Right atrium auricular region (tissue), 2 donors: Measurements from ENCODE around the gene SVIL. TPM values are rescaled to one million over a fixed set of nuclear protein-coding genes. Genes with fewer than 3 reads are reported as not detected.

Experiments used
- DNase-seq: peaks from one replicate; pipeline ENCODE4 v3.0.0-alpha.2; 2019; ENCODE audit warnings: low spot score
- H3K27ac ChIP-seq, 2 donors: fragments of 200-600 bp; sonication (generic); 1 replicate in 1 of 2; 2 replicates in 1 of 2; pipeline ENCODE4 v1.5.1; 2016 to 2019
- H3K27me3 ChIP-seq, 2 donors: fragments of 200-600 bp; sonication (generic); one replicate each; pipeline versions ENCODE4 v1.5.1 to v1.6.0; 2017 to 2019
- H3K36me3 ChIP-seq: fragments of 200-600 bp; sonication (generic); one replicate; pipeline ENCODE4 v1.5.1; 2016
- H3K4me1 ChIP-seq, 2 donors: fragments of 200-600 bp; sonication (generic); one replicate each; pipeline versions ENCODE4 v1.5.1 to v1.6.0; 2017 to 2019
- H3K4me3 ChIP-seq, 2 donors: fragments of 200-600 bp; sonication (generic); 1 replicate in 1 of 2; 2 replicates in 1 of 2; pipeline ENCODE4 v1.5.1; 2017 to 2019; ENCODE audit warnings: mild to moderate bottlenecking in 1 of 2, moderate library complexity in 1 of 2
- H3K9me3 ChIP-seq, 2 donors: fragments of 200-600 bp; sonication (generic); one replicate each; pipeline ENCODE4 v1.5.1; 2019
- CTCF ChIP-seq, 2 donors: fragments of 200-600 bp; sonication (generic); IDR thresholded peaks; one replicate each; pipeline ENCODE4 v1.5.1; 2019; ENCODE audit warnings: antibody characterized with exemption in 2 of 2
- total RNA-seq, 2 donors: library from RNA; depleted of rRNA; stranded (reverse); fragments of >200 nt; gene quantifications; one replicate each; pipeline ENCODE4 v1.1.0, GENCODE V29; 2016

The SVIL gene
- total RNA-seq, 2 donors from 2014 or later = 260 to 340 TPM

- Histone ChIP-seq H3K27me3 (no peaks in the 10 kb centered on the region), H3K4me1 (peaks cover 0 to 44% of the 10 kb centered on the region in 2 donors), H3K4me3 (no peak overlapping the region), H3K9me3 (no peaks in the 10 kb centered on the region), H3K27ac (no peak overlapping the region), H3K36me3 (peaks cover 9% of the 10 kb centered on the region)
- no peak for TF ChIP-seq CTCF (IDR thresholded peaks at IDR 0.05)
- DNase-seq = no peak
These were observed 218.9 kb downstream of the SVIL start for GRCh38 chr10:29415876-29416275.

- no peak for DNase-seq
- peaks cover 0 to 46% of the 10 kb centered on the region in 2 donors for H3K4me1 ChIP-seq
- no peaks in the 10 kb centered on the region for H3K9me3 ChIP-seq
- TF ChIP-seq CTCF (IDR thresholded peaks at IDR 0.05) = no peak
- H3K4me3 ChIP-seq = no peak overlapping the region
- H3K36me3 ChIP-seq = peaks cover 5% of the 10 kb centered on the region
- no peak overlapping the region for H3K27ac ChIP-seq
- H3K27me3 ChIP-seq = no peaks in the 10 kb centered on the region
These were observed 220.3 kb downstream of the SVIL start for GRCh38 chr10:29414501-29414900.

GRCh38 chr10:29412485-29412884 lies 222.3 kb downstream of the SVIL start:
- no peak for DNase-seq
- Histone ChIP-seq H3K4me3 (no peak overlapping the region), H3K4me1 (peaks cover 0 to 41% of the 10 kb centered on the region in 2 donors), H3K27me3 (no peaks in the 10 kb centered on the region), H3K9me3 (no peaks in the 10 kb centered on the region), H3K27ac (peak overlapping the region in 1 of 2 donors; percentile 17), H3K36me3 (peaks cover 5% of the 10 kb centered on the region)
- TF ChIP-seq CTCF (IDR thresholded peaks at IDR 0.05) = no peak

GRCh38 chr10:29411666-29412315 lies 223.0 kb downstream of the SVIL start:
- Histone ChIP-seq H3K27ac (peak overlapping the region in 1 of 2 donors; percentile 17), H3K4me3 (no peak overlapping the region)
- DNase-seq = no peak

GRCh38 chr10:29409241-29410054 lies 225.3 kb downstream of the SVIL start:
- Histone ChIP-seq H3K4me3 (peak overlapping the region; percentile 76 to 78), H3K4me1 (peaks cover 0 to 39% of the 10 kb centered on the region in 2 donors), H3K27me3 (no peaks in the 10 kb centered on the region), H3K27ac (peak overlapping the region; percentile 91 to 96), H3K9me3 (no peaks in the 10 kb centered on the region), H3K36me3 (no peaks in the 10 kb centered on the region)
- peak in 1 of 2 donors; percentile 34 for TF ChIP-seq CTCF (IDR thresholded peaks at IDR 0.05)
- peak; percentile 82 for DNase-seq

More at GRCh38 chr10:29411666-29412315, 223.0 kb downstream of the SVIL start:
- Histone ChIP-seq H3K27me3 (no peaks in the 10 kb centered on the region), H3K36me3 (peaks cover 5% of the 10 kb centered on the region), H3K9me3 (no peaks in the 10 kb centered on the region), H3K4me1 (peaks cover 0 to 41% of the 10 kb centered on the region in 2 donors)
- no peak for TF ChIP-seq CTCF (IDR thresholded peaks at IDR 0.05)
